Left lung (tissue), 10 donors: Measurements from ENCODE around the gene SLIT3. TPM values are rescaled to one million over a fixed set of nuclear protein-coding genes. Genes with fewer than 3 reads are reported as not detected.
"Not testable (repeated sequence)": the region's sequence is repeated elsewhere in the genome, so short reads cannot be mapped to it uniquely, and the experiment has no call there.

ENCODE experiments used
- ATAC-seq: fragments of 200-7000 bp; cut with Tn5 transposase; one replicate; pipeline ENCODE4 v1.9.1; 2020; ENCODE audit warnings: moderate library complexity
- DNase-seq, 4 donors: peaks; one replicate each; pipeline ENCODE4 v3.0.0-alpha.2; 2013 to 2020
- H3K27ac ChIP-seq, 2 donors: fragments of 200-600 bp; sonication (generic) in 1 of 2; one replicate each; pipeline versions ENCODE4 v1.5.0 to v1.8.0; 2020 to 2021
- H3K27me3 ChIP-seq, 2 donors: fragments of 200-600 bp; sonication (generic) in 1 of 2; one replicate each; pipeline versions ENCODE4 v1.5.0 to v1.8.0; 2020 to 2021
- H3K36me3 ChIP-seq, 2 donors: fragments of 200-600 bp; sonication (generic) in 1 of 2; one replicate each; pipeline versions ENCODE4 v1.5.0 to v1.8.0; 2020 to 2021
- H3K4me1 ChIP-seq, 2 donors: fragments of 200-600 bp; one replicate each; pipeline ENCODE4 v1.8.0; 2021
- H3K4me3 ChIP-seq, 2 donors: fragments of 200-600 bp; sonication (generic) in 1 of 2; one replicate each; pipeline versions ENCODE4 v1.5.0 to v1.8.0; 2020 to 2021; ENCODE audit warnings: mild to moderate bottlenecking in 1 of 2
- H3K9me3 ChIP-seq, 2 donors: fragments of 200-600 bp; sonication (generic) in 1 of 2; one replicate each; pipeline versions ENCODE4 v1.5.0 to v1.8.0; 2020 to 2021
- CTCF ChIP-seq, 2 donors: fragments of 200-600 bp; sonication (generic) in 1 of 2; IDR thresholded peaks; one replicate each; pipeline versions ENCODE4 v1.5.0 to v1.8.0; 2021; ENCODE audit warnings: antibody characterized with exemption in 2 of 2
- intact Hi-C, 2 donors: fragments of 100-400 bp; cut with DNase I; formaldehyde crosslinking; loops; one replicate each; pipeline versions ENCODE4 v1.11.2 to v1.14.2; 2022
- polyA plus RNA-seq, 6 donors: library from polyadenylated mRNA; unstranded; fragments of 120-200 nt; gene quantifications; one replicate each; pipeline ENCODE4 v1.2.1, GENCODE V29; 2013; ENCODE audit not compliant: insufficient read length in 6 of 6
- total RNA-seq, 2 donors: library from RNA; stranded (reverse); fragmentation: NEBNext Ultra II Directional; extraction: Animal tissue kit (Norgen Biotek cat#: 25700); gene quantifications; one replicate each; pipeline ENCODE4 v1.2.1, GENCODE V29; 2021
- donor health status: DM: no; HTN: yes; CAD: no.
- donor health status: DM: no; HTN: no; CAD: no.

Gene SLIT3
- total and polyA plus RNA-seq, 8 donors = 37.6 to 77.1 (median 45.9) TPM

- TF ChIP-seq CTCF (IDR thresholded peaks at IDR 0.05) = no peak
- Histone ChIP-seq H3K4me1 (no peaks in the 10 kb centered on the region), H3K36me3 (no peaks in the 10 kb centered on the region), H3K27ac (no peak overlapping the region), H3K9me3 (no peaks in the 10 kb centered on the region), H3K27me3 (no peaks in the 10 kb centered on the region), H3K4me3 (no peak overlapping the region)
- intact Hi-C loops = no loop called here
- ATAC-seq (no peak), DNase-seq (no peak)
Measured at GRCh38 chr5:169106911-169107706, 193.8 kb downstream of the SLIT3 start.

- ATAC-seq, H3K4me1 ChIP-seq, H3K36me3 ChIP-seq, H3K9me3 ChIP-seq, H3K27ac ChIP-seq, H3K4me3 ChIP-seq, DNase-seq, H3K27me3 ChIP-seq, intact Hi-C loops: not testable (repeated sequence)
Measured at GRCh38 chr5:169105582-169105981, 195.4 kb downstream of the SLIT3 start.

- intact Hi-C loops = no loop called here
- no peak overlapping the region for H3K27ac ChIP-seq
- no peaks in the 10 kb centered on the region for H3K36me3 ChIP-seq
- no peaks in the 10 kb centered on the region for H3K27me3 ChIP-seq
- no peak for TF ChIP-seq CTCF (IDR thresholded peaks at IDR 0.05)
- no peak overlapping the region for H3K4me3 ChIP-seq
- no peak for DNase-seq
- no peaks in the 10 kb centered on the region for H3K4me1 ChIP-seq
- ATAC-seq = no peak
- H3K9me3 ChIP-seq = no peaks in the 10 kb centered on the region
Measured at GRCh38 chr5:169104937-169105494, 195.9 kb downstream of the SLIT3 start.

GRCh38 chr5:169103586-169104181, 197.3 kb downstream of the SLIT3 start:
- ATAC-seq = no peak
- Histone ChIP-seq H3K27me3 (no peaks in the 10 kb centered on the region), H3K4me1 (no peaks in the 10 kb centered on the region), H3K9me3 (no peaks in the 10 kb centered on the region), H3K36me3 (no peaks in the 10 kb centered on the region), H3K4me3 (no peak overlapping the region), H3K27ac (no peak overlapping the region)
- no peak for DNase-seq
- intact Hi-C loops = no loop called here
- no peak for TF ChIP-seq CTCF (IDR thresholded peaks at IDR 0.05)

GRCh38 chr5:169101966-169102365, 199.0 kb downstream of the SLIT3 start:
- Histone ChIP-seq H3K4me3 (no peak overlapping the region), H3K27me3 (no peaks in the 10 kb centered on the region), H3K4me1 (no peaks in the 10 kb centered on the region), H3K36me3 (no peaks in the 10 kb centered on the region), H3K27ac (no peak overlapping the region), H3K9me3 (no peaks in the 10 kb centered on the region)
- TF ChIP-seq CTCF (IDR thresholded peaks at IDR 0.05) = no peak
- intact Hi-C loops = no loop called here
- no peak for DNase-seq
- no peak for ATAC-seq
